HG03280 (cell line): ENCODE data around the gene DHCR24.

Experiments used
- ATAC-seq: cut with Tn5 transposase; IDR thresholded peaks from one replicate; pipeline ENCODE4 v1.9.1; 2021; ENCODE audit warnings: mild to moderate bottlenecking, moderate library complexity; ENCODE audit not compliant: unreplicated experiment

DHCR24 gene

DNA sequence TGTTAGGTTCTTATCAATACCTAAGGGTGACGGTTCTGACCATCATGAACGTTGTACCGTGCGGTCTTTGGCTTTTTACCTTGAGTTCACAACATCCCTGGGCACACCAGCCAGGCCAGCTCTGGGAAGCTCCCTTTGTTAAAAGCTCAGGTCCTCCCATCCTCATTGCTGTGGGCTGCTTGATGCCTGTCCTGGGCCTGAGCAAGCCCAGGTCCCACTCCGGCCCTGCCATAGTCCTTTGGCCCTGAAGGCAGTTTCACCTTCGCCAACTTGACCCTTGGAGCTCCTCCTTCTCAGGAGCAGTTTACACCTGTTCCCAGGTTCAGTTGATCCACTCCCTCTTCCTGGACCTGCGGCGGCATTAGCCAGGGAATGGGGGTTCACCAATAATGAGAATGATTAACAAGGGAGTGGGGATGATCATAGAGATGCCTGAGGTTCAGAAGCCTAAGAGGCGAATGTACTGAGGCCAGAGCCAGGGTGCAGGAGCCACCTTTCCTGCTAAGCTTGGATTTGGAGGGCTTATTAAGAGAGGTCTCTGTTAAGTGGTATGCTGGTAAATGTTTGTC lies 40.2 kb downstream of the DHCR24 start:
- no peak for ATAC-seq

DNA sequence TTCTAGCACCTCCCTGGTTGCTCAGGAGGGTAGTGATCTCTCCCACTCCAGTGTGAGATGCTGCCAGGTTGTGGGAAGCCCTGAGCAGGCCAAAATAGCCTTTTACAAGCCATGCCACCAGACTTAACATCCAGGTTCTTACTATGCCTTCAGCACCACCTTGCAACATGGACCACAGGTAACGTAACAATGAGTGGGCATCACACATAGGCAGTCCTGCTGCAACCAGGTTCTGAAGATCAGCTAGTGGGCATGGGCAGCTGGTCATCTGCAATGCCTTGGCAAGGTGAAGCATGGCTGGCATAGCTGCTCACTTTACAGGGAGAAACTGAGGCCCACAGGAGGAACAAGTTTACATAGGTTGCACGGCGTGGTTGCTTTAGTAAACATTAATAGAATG lies 40.7 kb downstream of the DHCR24 start:
- no peak for ATAC-seq

DNA sequence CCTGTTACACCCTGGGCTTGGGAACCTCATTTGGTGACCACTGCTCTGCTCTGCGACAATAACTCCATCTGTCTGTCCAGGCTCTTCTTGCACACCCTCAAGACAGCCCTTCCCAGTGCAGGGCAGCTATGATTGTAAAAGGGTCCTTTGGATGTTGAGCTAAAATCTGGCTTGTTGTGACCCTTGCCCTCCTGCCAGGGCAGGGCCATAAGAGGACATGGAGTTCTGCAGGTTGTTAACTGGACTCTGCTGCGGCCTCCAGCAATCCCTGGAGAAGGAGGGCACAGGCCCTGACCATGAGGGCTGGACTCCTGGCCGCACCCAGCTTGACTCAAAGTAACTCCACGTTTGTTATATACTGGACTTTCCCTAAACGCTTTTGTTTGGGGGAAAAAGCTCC lies 41.2 kb downstream of the DHCR24 start:
- ATAC-seq = no peak

DNA sequence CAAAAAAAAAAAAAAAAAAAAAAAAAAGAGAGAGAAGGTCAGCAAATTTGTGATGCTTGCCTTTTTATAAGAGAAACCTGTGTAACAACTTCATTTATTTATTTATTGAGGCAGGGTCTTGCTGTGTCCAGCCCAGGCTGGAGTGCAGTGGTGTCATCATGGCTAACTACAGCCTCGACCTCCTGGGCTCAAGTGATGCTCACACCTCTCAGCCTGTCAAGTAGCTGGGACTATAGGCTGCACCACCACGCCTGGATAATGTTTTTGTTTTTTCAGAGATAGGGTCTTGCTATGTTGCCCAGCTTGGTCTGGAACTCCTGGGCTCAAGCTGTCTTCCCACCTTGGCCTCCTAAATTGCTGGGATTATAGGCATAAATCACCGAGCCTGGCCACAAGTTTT lies 42.4 kb downstream of the DHCR24 start:
- ATAC-seq = no peak

DNA sequence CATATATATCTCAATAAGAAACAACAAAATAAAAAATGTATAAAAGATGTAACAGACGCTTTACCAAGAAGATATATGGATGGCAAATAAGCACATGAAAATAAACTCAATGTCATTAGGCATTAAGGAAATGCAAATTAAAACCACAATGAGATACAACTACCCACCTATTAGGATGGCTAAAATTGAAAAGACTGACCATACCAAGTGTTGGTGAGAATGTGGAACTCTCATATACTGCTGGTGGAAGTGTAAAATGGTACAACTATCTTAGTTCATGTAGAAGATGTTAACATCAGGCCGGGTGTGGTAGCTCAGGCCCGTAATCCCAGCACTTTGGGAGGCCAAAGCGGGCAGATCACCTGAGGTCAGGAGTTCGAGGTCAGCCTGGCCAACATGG lies 43.5 kb downstream of the DHCR24 start:
- no peak for ATAC-seq

DNA sequence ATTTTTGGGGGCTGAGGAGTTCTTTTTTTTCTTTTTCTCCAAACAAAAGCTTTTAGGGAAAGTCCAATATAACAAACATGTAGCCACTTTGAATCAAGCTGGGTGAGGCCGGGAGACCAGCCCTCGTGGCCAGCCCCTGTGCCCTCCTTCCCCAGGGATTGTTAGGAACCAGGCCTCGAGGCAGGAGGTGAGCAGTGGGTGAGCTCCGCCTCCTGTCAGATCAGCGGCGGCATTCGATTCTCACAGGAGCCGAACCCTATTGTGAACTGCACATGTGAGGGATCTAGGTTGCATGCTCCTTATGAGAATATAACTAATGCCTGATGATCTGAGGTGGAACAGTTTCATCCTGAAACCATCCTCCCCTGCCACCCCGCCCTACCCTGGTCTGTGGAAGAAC lies 44.0 kb downstream of the DHCR24 start:
- no peak for ATAC-seq

DNA sequence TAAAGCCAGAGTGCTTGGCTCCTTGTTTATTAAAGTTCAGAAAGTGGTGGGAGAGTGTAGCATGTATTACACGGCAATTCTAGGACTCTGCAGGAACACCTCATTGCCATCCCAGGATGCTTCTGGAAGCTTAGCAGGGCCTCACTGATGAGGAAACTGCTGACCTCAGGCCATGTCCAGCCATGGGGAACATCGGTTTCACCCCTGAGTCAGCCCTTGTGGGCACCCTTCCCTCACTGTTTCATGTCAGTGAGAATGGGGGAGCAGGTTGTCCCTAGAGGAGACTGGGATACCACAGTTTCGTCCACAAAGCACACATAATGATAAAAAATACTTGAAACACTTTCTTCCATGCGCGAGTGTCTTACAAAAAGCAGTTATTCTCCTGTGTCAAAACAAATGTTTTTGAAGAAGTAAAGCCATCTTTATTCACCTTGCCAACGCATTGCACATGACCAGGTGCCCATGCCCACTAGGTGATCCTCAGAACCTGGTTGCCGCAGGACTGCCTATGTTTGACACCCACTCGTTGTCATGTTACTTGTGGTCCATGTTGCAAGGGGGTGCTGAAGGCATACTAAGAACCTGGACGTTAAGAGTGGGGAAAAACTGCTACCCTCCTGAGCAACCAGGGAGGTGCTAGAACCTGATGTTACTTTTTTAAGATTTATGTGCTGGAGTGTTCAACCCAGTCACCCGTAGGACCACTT lies 44.6 kb downstream of the DHCR24 start:
- no peak for ATAC-seq

DNA sequence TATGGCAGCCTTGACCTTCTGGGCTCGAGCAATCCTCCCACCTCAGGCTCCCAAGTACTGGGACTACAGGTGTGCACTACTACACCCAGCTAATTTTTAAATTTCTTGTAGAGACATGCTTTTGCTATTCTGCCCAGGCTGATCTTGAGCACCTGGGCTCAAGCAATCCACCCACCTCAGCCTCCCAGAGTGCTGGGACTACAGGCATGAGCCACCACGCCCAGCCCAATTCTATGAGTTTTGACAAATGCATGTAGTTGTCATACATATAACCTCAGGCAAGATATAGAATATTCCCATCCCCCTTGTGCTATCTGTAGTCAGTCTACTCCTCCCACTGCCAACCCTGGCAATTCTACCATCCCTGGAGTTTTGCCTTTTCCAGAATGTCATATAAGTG lies 47.2 kb downstream of the DHCR24 start:
- ATAC-seq = no peak

DNA sequence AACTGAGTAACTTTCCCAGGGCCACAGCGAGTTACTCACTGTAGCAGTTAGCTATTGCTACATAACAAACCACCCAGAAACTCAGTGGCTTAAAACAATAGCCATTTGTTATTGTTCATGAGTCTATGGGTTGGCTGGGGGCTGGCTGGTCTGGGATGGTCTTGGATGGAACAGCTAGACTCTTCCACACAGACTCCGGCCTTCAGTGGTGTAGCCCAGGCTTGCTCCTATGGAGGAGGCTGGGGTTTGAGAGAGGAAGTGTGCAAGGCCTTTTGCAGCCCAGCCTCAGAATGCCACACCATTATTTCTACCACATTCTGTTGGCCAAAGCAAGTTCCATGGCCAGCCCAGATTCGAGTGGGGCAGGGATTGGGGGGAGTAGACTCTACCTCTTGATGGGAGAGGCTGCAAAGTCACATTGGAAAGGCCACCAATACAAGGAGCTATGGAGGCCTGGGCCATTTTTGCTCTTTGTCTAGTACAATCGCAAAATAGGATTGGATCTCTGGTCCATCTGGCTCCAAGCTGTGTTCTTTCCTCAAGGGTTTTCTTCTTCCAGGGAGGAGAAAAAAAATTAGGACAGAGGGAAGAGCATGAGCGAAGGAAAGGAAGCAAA lies 48.3 kb downstream of the DHCR24 start:
- no peak for ATAC-seq

DNA sequence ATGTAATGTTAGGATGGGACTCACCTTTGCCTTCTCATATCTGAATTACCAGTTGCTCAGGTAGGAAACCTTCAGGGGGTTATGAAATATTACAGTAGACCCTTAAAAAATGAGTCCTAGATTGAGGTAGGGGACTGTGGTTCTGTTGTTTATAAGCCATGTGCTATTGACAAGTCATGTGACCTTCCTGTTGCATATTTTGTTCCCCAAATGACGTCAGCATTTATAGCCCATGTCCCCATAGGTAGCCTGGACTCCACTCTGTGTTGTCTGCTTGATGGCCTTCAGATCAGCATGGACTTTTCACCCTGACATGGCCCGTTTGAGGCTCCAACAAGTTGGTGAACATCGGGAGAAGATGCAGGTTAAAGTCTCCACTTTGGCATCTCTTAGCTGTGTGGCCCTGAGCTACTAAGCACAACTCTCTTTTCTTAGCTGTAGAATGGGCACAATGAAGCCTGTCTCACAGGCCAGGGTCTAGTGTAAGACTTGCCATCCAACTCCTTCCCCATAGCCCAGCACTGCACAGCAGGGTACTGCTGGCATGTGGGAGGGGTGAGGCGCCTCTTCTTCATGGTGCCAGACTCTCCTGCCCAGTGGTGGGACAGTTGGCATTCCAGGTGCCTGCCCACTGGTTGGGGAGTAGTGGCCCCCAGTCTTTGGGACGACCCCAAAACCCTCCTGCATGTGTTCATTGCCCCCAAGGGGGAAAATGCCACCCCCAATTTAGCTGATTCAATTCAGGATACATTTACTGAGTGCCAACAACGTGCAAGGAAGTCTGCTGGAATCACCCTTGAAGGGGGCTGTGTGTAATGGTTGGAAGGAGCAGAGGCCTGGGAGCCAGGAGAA lies 49.8 kb downstream of the DHCR24 start:
- no peak for ATAC-seq

DNA sequence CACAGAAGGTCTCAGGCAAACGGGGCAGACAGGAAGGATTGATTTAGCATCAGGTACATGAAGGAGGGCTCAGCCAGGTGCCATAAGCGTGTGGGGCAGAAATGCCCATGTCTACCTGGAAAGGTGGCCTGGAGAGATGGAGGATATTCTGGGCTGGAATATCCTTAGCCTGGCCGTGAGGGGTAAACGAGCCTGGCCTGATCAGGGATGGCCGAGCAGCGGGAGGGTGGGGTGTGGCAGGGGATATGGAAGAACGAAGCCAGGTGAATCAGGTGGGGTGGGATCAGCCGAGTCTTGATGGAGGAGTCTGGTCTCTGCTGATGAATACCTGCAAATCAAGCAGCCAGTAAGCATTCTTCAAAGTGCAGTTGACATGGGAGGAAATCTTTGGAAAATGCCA lies 50.4 kb downstream of the DHCR24 start:
- ATAC-seq = no peak

DNA sequence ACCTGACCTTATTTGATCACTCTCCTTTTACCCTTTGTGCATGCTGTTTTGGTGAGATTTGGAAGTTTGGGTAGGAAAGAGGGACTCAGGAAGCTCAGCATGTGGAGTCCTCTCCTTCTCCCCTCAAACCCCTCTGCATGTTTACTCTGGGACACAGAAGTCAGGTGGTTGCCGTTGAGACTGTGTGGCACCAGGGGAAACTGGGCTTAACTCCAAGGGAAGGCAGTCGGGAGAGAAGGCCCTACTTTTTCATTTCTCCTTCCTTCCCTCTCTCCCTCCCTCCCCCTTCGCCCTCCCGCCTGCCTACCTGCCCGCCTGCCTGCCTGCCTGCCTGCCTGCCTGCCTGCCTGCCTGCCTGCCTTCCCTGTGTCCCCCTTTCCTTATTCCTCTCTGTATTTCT lies 51.0 kb downstream of the DHCR24 start:
- no peak for ATAC-seq

DNA sequence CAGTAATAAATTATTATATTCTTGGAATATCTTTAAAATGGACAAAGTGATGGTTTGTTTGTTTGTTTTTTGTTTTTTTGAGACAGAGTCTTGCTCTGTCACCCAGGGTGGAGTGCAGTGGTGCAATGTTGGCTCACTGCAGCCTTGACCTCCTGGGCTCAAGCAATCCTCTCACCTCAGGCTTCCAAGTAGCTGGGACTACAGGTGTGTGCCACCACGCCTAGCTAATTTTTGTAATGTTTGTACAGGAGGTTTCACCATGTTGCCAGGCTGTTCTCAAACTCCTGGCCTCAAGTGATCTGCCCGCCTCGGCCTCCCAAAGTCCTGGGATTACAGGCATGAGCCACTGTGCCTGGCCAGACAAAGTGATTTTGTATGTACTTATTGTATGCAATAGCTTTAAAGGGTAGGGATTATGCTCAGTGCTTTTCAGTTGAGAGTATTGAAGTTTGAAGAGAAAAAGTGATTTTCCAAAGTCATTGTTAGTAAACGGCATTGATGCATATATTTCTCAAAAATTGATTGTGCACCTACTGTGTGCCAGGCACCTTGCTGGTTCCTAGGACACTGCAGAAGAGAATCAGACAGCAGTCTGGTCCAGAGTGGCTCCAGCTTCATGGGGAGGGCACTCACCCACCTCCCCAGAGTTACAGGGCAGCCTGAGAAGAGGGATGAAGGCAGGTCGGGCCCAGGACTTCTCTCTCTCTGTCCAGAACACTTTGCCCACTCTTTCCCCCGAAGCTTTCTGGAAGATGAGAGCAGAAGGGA lies 51.7 kb downstream of the DHCR24 start:
- no peak for ATAC-seq

DNA sequence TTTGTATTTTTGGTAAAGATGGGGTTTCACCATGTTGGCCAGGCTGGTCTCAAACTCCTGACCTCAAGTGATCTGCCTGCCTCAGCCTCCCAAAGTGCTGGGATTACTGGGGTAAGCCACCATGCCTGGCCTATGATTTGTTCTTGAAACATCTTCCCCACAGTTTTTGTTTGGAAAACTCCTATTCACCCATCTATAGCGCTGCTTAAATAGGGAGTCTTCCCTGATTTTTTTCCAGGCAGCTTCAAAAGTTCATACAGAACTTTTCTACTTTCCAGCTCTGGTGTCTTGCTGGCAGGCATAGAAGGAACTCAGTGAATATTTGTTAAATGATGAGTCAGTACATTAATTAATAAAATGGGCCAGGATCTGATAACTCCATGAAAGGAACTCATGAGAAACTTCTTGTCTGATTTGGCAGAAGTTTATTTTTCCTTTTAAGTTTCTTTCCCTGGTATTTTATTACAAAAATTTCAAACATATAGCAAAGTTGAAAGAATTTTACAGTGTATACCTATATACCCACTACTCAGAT lies 52.9 kb downstream of the DHCR24 start:
- no peak for ATAC-seq

DNA sequence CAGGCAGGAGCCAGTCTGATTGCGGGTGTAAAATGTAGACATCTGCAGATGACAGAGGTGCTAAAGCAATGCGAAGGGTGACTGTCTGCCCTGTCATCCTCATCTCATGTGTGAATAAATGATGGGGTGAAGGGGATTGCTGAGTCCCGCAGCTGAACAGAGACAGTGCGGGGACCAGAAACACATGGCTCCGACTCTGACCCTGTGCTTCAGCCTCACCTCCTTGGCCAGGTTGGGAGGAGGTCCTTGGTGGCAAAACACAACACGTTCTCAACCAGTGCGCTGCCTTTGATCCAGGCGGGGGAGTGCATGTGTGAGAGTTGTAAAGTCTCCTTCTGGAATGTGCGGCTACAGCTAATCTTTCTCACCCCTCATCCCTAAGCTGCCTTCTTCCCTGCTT lies 53.9 kb downstream of the DHCR24 start:
- ATAC-seq = no peak

DNA sequence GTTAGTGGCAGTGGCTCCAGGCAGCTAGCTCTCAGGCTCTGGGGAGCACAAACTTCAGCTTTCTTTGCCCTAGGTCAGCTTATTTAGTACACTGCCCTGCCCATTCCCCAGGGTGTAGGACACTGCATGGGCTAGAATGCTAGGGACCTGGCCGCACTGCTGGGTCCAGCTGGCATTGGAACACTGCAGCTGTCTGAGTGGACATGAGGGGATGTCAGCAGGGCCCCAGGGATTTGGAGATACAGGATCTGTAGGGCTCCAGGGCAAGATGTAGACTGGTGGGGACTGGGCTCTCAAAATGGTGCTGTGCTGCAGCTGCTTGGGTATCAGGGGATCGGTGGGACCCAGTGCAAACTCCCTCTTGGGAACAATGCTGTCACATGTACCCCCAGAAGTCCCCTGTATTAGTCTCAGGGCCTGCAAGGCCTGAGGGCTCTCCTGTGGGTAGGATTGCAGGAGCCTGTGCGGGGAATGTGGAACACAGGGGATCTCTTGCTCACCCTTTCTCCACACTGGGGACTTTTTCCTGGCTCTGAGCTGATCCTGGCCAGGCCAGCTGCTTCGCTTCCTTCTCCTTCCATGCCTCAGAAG lies 60.7 kb downstream of the DHCR24 start:
- ATAC-seq = no peak

DNA sequence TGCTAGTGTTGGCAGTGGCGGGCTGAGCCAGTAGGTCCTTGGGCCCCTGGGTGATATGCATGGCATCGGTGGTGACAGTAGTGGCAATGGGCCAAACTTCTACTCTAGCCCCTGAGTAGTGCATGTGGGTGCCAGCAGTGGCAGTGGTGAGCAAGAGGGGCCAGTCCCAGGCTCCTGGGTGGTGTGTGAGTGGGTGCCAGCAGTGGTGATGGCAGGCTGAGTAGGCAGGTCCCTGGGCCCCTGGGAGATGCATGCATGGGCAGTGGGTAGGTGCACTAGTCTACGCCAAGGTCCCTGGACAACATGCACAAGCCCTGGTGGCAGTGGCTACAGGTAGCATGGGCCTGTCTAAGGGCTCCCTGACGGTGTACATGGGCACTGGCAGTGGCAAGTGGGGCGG lies 61.3 kb downstream of the DHCR24 start:
- no peak for ATAC-seq

DNA sequence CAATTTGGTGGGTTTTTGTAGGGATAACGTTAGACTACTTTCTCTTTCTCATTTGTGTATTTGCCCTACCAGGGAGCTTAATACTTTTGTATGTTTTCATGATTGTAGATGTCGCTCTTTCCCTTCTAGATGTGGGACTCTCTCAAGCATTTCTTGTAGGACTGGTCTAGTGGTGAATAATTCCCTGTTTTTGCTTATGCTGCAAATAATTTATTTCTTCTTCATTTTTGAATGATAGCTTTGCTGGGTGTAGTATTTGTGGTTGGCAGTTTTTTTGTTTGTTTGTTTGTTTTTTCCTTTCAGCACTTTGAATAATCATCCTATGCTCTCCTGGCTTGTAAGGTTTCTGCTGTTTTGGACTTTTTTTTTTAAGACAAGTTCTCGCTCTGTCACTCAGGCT lies 63.3 kb downstream of the DHCR24 start:
- no peak for ATAC-seq

DNA sequence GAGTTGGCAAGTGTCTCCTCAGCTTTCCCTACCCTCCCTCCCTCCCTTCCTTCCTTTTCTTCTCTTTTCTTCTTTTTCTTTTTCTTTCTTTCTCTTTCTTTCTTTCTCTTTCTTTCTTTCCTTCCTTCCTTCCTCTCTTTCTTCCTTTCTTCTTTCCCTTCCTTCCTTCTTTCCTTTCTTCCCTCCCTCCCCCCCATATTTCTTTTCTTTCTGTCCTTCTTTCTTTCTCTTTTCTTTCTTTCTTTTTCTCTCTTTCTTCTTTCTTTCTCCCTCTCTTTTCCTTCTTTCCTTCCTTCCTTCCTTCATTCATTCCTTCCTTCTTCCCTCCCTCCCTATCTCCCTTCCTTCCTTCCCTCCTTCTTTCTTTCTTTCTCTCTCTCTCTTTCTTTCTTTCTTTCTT lies 67.3 kb downstream of the DHCR24 start:
- no peak for ATAC-seq

DNA sequence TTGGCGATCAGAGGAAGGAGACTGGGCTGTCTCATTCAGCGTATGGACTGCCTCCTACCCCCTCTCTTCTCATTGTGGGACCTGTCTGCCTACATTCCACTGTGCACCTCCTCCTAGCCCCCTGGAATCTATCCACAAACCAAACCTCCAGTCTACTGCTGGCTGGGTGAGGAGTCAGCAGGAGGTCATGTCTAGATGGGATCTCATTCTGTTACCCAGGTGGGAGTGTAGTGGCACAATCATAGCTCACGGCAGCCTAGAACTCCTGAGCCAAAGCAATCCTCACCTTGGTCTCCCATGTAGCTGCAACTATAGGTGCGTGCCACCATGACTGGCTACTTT lies 67.8 kb downstream of the DHCR24 start:
- ATAC-seq = no peak
